Fibroblast of lung (primary cell): ENCODE data around the gene MRNIP.

Source experiments
- CTCF ChIP-seq, 2 donors: IDR thresholded peaks in 1 of 2; conservative IDR thresholded peaks in 1 of 2; 1 replicate in 1 of 2; 2 replicates in 1 of 2; pipeline ENCODE4 v1.5.1; 2011 to 2012; ENCODE audit warnings: low read length in 2 of 2, control low read depth in 1 of 2, inconsistent platforms in 1 of 2, low read depth in 1 of 2, mild to moderate bottlenecking in 1 of 2
- EZH2 ChIP-seq: IDR thresholded peaks from 2 replicates; pipeline ENCODE4 v1.5.1; 2012; ENCODE audit warnings: low read length, control low read depth, mild to moderate bottlenecking; ENCODE audit errors: missing control alignments

- TF ChIP-seq EZH2 (no peak), CTCF (conservative IDR thresholded peaks at IDR 0.05 in 1 of 2, IDR thresholded peaks at IDR 0.05 in 1 of 2; ENCODE audit: low read depth in 1 of 2, low read length in 2 of 2) (no peak)
Observed at GRCh38 chr5:179800071-179800695, 58.4 kb downstream of the MRNIP start.
